Fibroblast of lung (primary cell): ENCODE data around the gene SGIP1.

Experiments used
- EZH2 ChIP-seq: IDR thresholded peaks from 2 replicates; pipeline ENCODE4 v1.5.1; 2012; ENCODE audit warnings: low read length, control low read depth, mild to moderate bottlenecking; ENCODE audit errors: missing control alignments
- TF ChIP-seq, protein P1 (sequence below), 2 donors: IDR thresholded peaks in 1 of 2; conservative IDR thresholded peaks in 1 of 2; 1 replicate in 1 of 2; 2 replicates in 1 of 2; pipeline ENCODE4 v1.5.1; 2011 to 2012; ENCODE audit warnings: low read length in 2 of 2, control low read depth in 1 of 2, inconsistent platforms in 1 of 2, low read depth in 1 of 2, mild to moderate bottlenecking in 1 of 2

- TF ChIP-seq, protein P1, sequence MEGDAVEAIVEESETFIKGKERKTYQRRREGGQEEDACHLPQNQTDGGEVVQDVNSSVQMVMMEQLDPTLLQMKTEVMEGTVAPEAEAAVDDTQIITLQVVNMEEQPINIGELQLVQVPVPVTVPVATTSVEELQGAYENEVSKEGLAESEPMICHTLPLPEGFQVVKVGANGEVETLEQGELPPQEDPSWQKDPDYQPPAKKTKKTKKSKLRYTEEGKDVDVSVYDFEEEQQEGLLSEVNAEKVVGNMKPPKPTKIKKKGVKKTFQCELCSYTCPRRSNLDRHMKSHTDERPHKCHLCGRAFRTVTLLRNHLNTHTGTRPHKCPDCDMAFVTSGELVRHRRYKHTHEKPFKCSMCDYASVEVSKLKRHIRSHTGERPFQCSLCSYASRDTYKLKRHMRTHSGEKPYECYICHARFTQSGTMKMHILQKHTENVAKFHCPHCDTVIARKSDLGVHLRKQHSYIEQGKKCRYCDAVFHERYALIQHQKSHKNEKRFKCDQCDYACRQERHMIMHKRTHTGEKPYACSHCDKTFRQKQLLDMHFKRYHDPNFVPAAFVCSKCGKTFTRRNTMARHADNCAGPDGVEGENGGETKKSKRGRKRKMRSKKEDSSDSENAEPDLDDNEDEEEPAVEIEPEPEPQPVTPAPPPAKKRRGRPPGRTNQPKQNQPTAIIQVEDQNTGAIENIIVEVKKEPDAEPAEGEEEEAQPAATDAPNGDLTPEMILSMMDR (conservative IDR thresholded peaks at IDR 0.05 in 1 of 2, IDR thresholded peaks at IDR 0.05 in 1 of 2; ENCODE audit: low read depth in 1 of 2, low read length in 2 of 2) = no peak
- TF ChIP-seq EZH2 = no peak
Observed at GRCh38 chr1:66492424-66492823, 41.5 kb upstream of the SGIP1 start.
